H9 (cell line): ENCODE data around the gene MARS1. TPM values are rescaled to one million over a fixed set of nuclear protein-coding genes. Genes with fewer than 3 reads are reported as not detected.

Experiments used
- DNase-seq: peaks from one replicate; pipeline ENCODE4 v3.0.0-alpha.2; 2017
- H2AFZ ChIP-seq: one replicate; pipeline ENCODE4 v1.6.1; 2013; ENCODE audit warnings: mild to moderate bottlenecking, low read length, control low read depth, moderate library complexity
- H2AK5ac ChIP-seq: 2 replicates; pipeline ENCODE4 v1.6.1; 2013; ENCODE audit warnings: low read length, control low read depth, mixed read lengths; ENCODE audit not compliant: insufficient read length
- H2BK120ac ChIP-seq: one replicate; pipeline ENCODE4 v1.6.1; 2013; ENCODE audit warnings: low read depth, mild to moderate bottlenecking, low read length, control low read depth, inconsistent platforms; ENCODE audit not compliant: poor library complexity, severe bottlenecking
- H2BK12ac ChIP-seq: 2 replicates; pipeline ENCODE4 v1.6.1; 2013; ENCODE audit warnings: low read length, control low read depth, mixed read lengths, low read depth; ENCODE audit not compliant: insufficient read length
- H2BK15ac ChIP-seq: 2 replicates; pipeline ENCODE4 v1.6.1; 2013; ENCODE audit warnings: low read depth, low read length, control low read depth
- H2BK20ac ChIP-seq: one replicate; pipeline ENCODE4 v1.6.1; 2013; ENCODE audit warnings: low read depth, mild to moderate bottlenecking, low read length, control low read depth, inconsistent platforms; ENCODE audit not compliant: poor library complexity, severe bottlenecking
- H2BK5ac ChIP-seq: 2 replicates; pipeline ENCODE4 v1.6.1; 2013; ENCODE audit warnings: low read length, control low read depth, mixed read lengths; ENCODE audit not compliant: insufficient read length
- H3K14ac ChIP-seq: 2 replicates; pipeline ENCODE4 v1.6.1; 2013; ENCODE audit warnings: low read length, control low read depth; ENCODE audit not compliant: insufficient read depth
- H3K18ac ChIP-seq: 2 replicates; pipeline ENCODE4 v1.6.1; 2013; ENCODE audit warnings: low read depth, mild to moderate bottlenecking, mixed read lengths, low read length, control low read depth; ENCODE audit not compliant: insufficient read length
- H3K23ac ChIP-seq: 2 replicates; pipeline ENCODE4 v1.6.1; 2013; ENCODE audit warnings: low read length, control low read depth, mixed read lengths, low read depth; ENCODE audit not compliant: insufficient read length
- H3K23me2 ChIP-seq: 2 replicates; pipeline ENCODE4 v1.6.1; 2013; ENCODE audit warnings: low read depth, mild to moderate bottlenecking, mixed read lengths, low read length, control low read depth; ENCODE audit not compliant: insufficient read length, poor library complexity, severe bottlenecking
- H3K27ac ChIP-seq: 2 replicates; pipeline ENCODE4 v1.5.1; 2013; ENCODE audit warnings: low read length, control low read depth, mixed read lengths, low read depth; ENCODE audit not compliant: insufficient read length
- H3K27me3 ChIP-seq: 2 replicates; pipeline ENCODE4 v1.6.1; 2013; ENCODE audit warnings: low read length, control low read depth, inconsistent platforms; ENCODE audit not compliant: insufficient read depth
- H3K4ac ChIP-seq: 2 replicates; pipeline ENCODE4 v1.6.1; 2013; ENCODE audit warnings: low read depth, mild to moderate bottlenecking, control low read depth, inconsistent platforms, low read length, moderate library complexity
- H3K4me1 ChIP-seq: 2 replicates; pipeline ENCODE4 v1.6.1; 2013; ENCODE audit warnings: low read length, control low read depth, inconsistent platforms; ENCODE audit not compliant: insufficient read depth
- H3K4me2 ChIP-seq: 2 replicates; pipeline ENCODE4 v1.6.1; 2013; ENCODE audit warnings: low read length, control low read depth, mixed read lengths; ENCODE audit not compliant: insufficient read length, insufficient read depth
- H3K56ac ChIP-seq: 2 replicates; pipeline ENCODE4 v1.6.1; 2013; ENCODE audit warnings: low read depth, mild to moderate bottlenecking, mixed read lengths, low read length, control low read depth; ENCODE audit not compliant: insufficient read length
- H3K79me1 ChIP-seq: 2 replicates; pipeline ENCODE4 v1.6.1; 2013; ENCODE audit warnings: low read depth, mild to moderate bottlenecking, moderate library complexity, low read length, control low read depth, inconsistent platforms; ENCODE audit not compliant: insufficient read depth, poor library complexity, severe bottlenecking
- H3K79me2 ChIP-seq: 2 replicates; pipeline ENCODE4 v1.6.1; 2013; ENCODE audit warnings: low read length, control low read depth, inconsistent platforms; ENCODE audit not compliant: insufficient read depth
- H3K9ac ChIP-seq: 2 replicates; pipeline ENCODE4 v1.6.1; 2013; ENCODE audit warnings: low read length, control low read depth, mixed read lengths; ENCODE audit not compliant: insufficient read length; ENCODE audit errors: extremely low read depth
- H3K9me3 ChIP-seq: one replicate; pipeline ENCODE4 v1.6.1; 2013; ENCODE audit warnings: low read depth, low read length, inconsistent platforms; ENCODE audit not compliant: control insufficient read depth
- H3T11ph ChIP-seq: one replicate; pipeline ENCODE4 v1.6.1; 2013; ENCODE audit warnings: mild to moderate bottlenecking, low read length, control low read depth, inconsistent platforms
- H4K20me1 ChIP-seq: one replicate; pipeline ENCODE4 v1.6.1; 2013; ENCODE audit not compliant: control insufficient read depth, insufficient read length, insufficient read depth
- H4K5ac ChIP-seq: 2 replicates; pipeline ENCODE4 v1.6.1; 2013; ENCODE audit warnings: low read depth, mild to moderate bottlenecking, mixed read lengths, low read length, control low read depth; ENCODE audit not compliant: insufficient read length
- H4K8ac ChIP-seq: replicated peaks from 2 replicates; pipeline ENCODE4 v1.6.1; 2013; ENCODE audit warnings: low read length, control low read depth, mixed read lengths, low read depth; ENCODE audit not compliant: insufficient read length
- H4K91ac ChIP-seq: 2 replicates; pipeline ENCODE4 v1.6.1; 2013; ENCODE audit warnings: low read depth, mild to moderate bottlenecking, moderate library complexity, mixed read lengths, low read length, control low read depth; ENCODE audit not compliant: insufficient read length
- H3K27ac Mint-ChIP-seq, 3 experiments: 2 replicates in 2 of 3; 3 replicates in 1 of 3; pipeline ENCODE4 v1.8.0; 2020 to 2021; ENCODE audit warnings: mixed read lengths in 3 of 3, mild to moderate bottlenecking in 1 of 3, moderate library complexity in 1 of 3
- H3K27me3 Mint-ChIP-seq: 2 replicates; pipeline ENCODE4 v1.8.0; 2021; ENCODE audit warnings: low read depth, mild to moderate bottlenecking, moderate library complexity, mixed read lengths
- H3K36me3 Mint-ChIP-seq, 3 experiments: 2 replicates in 2 of 3; 3 replicates in 1 of 3; pipeline ENCODE4 v1.8.0; 2020 to 2021; ENCODE audit warnings: low read depth in 3 of 3, mixed read lengths in 3 of 3; ENCODE audit not compliant: insufficient read depth in 1 of 3
- H3K4me1 Mint-ChIP-seq, 2 experiments: 2 replicates each; pipeline ENCODE4 v1.8.0; 2020; ENCODE audit warnings: mixed read lengths in 2 of 2
- H3K4me3 Mint-ChIP-seq, 2 experiments: 2 replicates in 1 of 2; 3 replicates in 1 of 2; pipeline ENCODE4 v1.8.0; 2020 to 2021; ENCODE audit warnings: mild to moderate bottlenecking in 2 of 2, mixed read lengths in 2 of 2, moderate library complexity in 1 of 2
- H3K9me3 Mint-ChIP-seq, 2 experiments: 2 replicates in 1 of 2; 3 replicates in 1 of 2; pipeline ENCODE4 v1.8.0; 2020; ENCODE audit warnings: mild to moderate bottlenecking in 2 of 2, mixed read lengths in 2 of 2, moderate library complexity in 1 of 2
- WGBS: extraction: QIAGEN DNeasy Blood & Tissue Kit; methylation state at CpG from one replicate; pipeline ENCODE4 v1.1.7; 2013; ENCODE audit warnings: missing lambda C conversion rate, low lambda C conversion rate, mixed read lengths; ENCODE audit not compliant: insufficient read length; ENCODE audit errors: extremely low coverage; 5-methylcytosine and 5-hydroxymethylcytosine counted together
- total RNA-seq: library from RNA; stranded (reverse); gene quantifications from 2 replicates; pipeline ENCODE4 v1.2.1, GENCODE V29; 2021
- TF ChIP-seq, protein P1 (sequence below): fragments of 200-600 bp; sonication (generic); conservative IDR thresholded peaks from 3 replicates; pipeline ENCODE4 v1.8.0; 2021; ENCODE audit warnings: antibody characterized with exemption, mild to moderate bottlenecking

MARS1 gene
- total RNA-seq, 1 experiment from 2014 or later = 368 TPM

DNA sequence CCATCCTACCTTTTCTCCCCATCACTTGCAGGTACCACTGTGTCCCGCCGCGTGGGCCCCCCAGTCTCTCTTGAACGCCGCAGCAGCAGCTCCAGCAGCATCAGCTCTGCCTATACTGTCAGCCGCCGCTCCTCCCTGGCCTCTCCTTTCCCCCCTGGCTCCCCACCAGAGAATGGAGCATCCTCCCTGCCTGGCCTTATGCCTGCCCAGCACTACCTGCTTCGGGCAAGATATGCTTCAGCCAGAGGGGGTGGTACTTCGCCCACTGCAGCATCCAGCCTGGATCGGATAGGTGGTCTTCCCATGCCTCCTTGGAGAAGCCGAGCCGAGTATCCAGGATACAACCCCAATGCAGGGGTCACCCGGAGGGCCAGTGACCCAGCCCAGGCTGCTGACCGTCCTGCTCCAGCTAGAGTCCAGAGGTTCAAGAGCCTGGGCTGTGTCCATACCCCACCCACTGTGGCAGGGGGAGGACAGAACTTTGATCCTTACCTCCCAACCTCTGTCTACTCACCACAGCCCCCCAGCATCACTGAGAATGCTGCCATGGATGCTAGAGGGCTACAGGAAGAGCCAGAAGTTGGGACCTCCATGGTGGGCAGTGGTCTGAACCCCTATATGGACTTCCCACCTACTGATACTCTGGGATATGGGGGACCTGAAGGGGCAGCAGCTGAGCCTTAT, 17.4 kb upstream of the MARS1 start:
- H3K27ac Mint-ChIP-seq = no peak overlapping the region
- Histone ChIP-seq H2BK120ac (no peak overlapping the region), H2BK12ac (no peak overlapping the region), H4K8ac (no peak overlapping the region), H3K27me3 (peaks cover 22% of the 10 kb centered on the region), H2BK20ac (no peak overlapping the region), H3K4me2 (no peak overlapping the region), H3K18ac (no peak overlapping the region), H2BK15ac (no peak overlapping the region), H3K9me3 (no peaks in the 10 kb centered on the region), H3T11ph (no peak overlapping the region), H4K91ac (no peak overlapping the region), H3K4me1 (no peaks in the 10 kb centered on the region), H4K20me1 (no peaks in the 10 kb centered on the region), H3K4ac (no peak overlapping the region), H3K23me2 (peaks cover 4% of the 10 kb centered on the region), H3K27ac (no peak overlapping the region), H2AFZ (no peak overlapping the region), H3K14ac (no peak overlapping the region), H4K5ac (no peak overlapping the region), H3K23ac (no peak overlapping the region), H3K56ac (no peak overlapping the region), H2AK5ac (no peak overlapping the region), H2BK5ac (no peak overlapping the region), H3K79me1 (no peaks in the 10 kb centered on the region), H3K79me2 (no peaks in the 10 kb centered on the region), H3K9ac (no peak overlapping the region)
- no peak overlapping the region for H3K4me3 Mint-ChIP-seq
- H3K36me3 Mint-ChIP-seq = peaks cover 0 to 22% (median 11%) of the 10 kb centered on the region in 3 experiments; a peak in 6 of 7 replicates
- TF ChIP-seq, protein P1, sequence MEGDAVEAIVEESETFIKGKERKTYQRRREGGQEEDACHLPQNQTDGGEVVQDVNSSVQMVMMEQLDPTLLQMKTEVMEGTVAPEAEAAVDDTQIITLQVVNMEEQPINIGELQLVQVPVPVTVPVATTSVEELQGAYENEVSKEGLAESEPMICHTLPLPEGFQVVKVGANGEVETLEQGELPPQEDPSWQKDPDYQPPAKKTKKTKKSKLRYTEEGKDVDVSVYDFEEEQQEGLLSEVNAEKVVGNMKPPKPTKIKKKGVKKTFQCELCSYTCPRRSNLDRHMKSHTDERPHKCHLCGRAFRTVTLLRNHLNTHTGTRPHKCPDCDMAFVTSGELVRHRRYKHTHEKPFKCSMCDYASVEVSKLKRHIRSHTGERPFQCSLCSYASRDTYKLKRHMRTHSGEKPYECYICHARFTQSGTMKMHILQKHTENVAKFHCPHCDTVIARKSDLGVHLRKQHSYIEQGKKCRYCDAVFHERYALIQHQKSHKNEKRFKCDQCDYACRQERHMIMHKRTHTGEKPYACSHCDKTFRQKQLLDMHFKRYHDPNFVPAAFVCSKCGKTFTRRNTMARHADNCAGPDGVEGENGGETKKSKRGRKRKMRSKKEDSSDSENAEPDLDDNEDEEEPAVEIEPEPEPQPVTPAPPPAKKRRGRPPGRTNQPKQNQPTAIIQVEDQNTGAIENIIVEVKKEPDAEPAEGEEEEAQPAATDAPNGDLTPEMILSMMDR = no peak
- WGBS = no CpG with 5 or more reads among the region's 14 CpGs
- no peaks in the 10 kb centered on the region for H3K9me3 Mint-ChIP-seq
- H3K27me3 Mint-ChIP-seq = peaks cover 56% of the 10 kb centered on the region
- no peak for DNase-seq
- peaks cover 0 to 4% of the 10 kb centered on the region in 2 experiments for H3K4me1 Mint-ChIP-seq
